Testis (tissue), 2 donors: ENCODE measurements around the gene C19orf85.
"Not testable (repeated sequence)": the region's sequence is repeated elsewhere in the genome, so short reads cannot be mapped to it uniquely, and the experiment has no call there.

Source experiments
- POLR2A ChIP-seq: fragments of 450-650 bp; IDR thresholded peaks from one replicate; pipeline ENCODE4 v1.6.1; 2017; ENCODE audit warnings: antibody characterized with exemption, mild to moderate bottlenecking, moderate library complexity
- TF ChIP-seq, protein P1 (sequence below), 3 experiments: fragments of 450-650 bp in 2 of 3; fragments of 200-600 bp in 1 of 3; sonication (generic) in 1 of 3; IDR thresholded peaks; one replicate each; pipeline ENCODE4 v1.5.1; 2016 to 2019; ENCODE audit warnings: antibody characterized with exemption in 3 of 3, mild to moderate bottlenecking in 2 of 3, moderate library complexity in 1 of 3

DNA sequence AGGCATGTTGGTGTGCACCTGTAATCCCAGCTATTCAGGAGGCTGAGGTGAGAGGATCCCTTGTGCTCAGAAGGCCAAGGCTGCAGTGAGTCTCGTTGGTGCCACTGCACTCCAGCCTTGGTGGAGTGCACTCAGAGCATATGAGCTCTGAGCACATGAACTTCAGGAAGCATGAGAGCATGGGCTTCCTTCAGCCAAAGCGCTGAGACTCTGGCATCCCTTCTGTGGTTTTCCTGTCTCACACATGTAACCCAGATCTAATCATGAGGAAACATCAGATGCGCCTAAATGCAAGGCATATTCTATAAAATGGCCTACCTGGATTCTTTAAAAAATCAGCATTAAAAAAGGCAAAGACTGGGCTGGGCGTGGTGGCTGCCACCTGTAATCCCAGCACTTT, 43.3 kb downstream of the C19orf85 start:
- not testable (repeated sequence) for TF ChIP-seq POLR2A
- TF ChIP-seq, protein P1, sequence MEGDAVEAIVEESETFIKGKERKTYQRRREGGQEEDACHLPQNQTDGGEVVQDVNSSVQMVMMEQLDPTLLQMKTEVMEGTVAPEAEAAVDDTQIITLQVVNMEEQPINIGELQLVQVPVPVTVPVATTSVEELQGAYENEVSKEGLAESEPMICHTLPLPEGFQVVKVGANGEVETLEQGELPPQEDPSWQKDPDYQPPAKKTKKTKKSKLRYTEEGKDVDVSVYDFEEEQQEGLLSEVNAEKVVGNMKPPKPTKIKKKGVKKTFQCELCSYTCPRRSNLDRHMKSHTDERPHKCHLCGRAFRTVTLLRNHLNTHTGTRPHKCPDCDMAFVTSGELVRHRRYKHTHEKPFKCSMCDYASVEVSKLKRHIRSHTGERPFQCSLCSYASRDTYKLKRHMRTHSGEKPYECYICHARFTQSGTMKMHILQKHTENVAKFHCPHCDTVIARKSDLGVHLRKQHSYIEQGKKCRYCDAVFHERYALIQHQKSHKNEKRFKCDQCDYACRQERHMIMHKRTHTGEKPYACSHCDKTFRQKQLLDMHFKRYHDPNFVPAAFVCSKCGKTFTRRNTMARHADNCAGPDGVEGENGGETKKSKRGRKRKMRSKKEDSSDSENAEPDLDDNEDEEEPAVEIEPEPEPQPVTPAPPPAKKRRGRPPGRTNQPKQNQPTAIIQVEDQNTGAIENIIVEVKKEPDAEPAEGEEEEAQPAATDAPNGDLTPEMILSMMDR (IDR thresholded peaks at IDR 0.05) = not testable (repeated sequence)
